Activated CD4-positive, alpha-beta T cell treated with anti-CD3 and anti-CD28 coated beads, Interleukin-2, amount 50 U/mL, for 24 hours (primary cell): ENCODE data around the gene PPRC1.
"Not testable (repeated sequence)": the region's sequence is repeated elsewhere in the genome, so short reads cannot be mapped to it uniquely, and the experiment has no call there.

Experiments used
- DNase-seq, 2 donors: peaks; one replicate each; pipeline ENCODE4 v3.0.0-alpha.2; 2020; ENCODE audit warnings: low read depth in 1 of 2, low spot score in 1 of 2

The PPRC1 gene

GRCh38 chr10:102188941-102189898 is 56.4 kb downstream of the PPRC1 start:
- DNase-seq, result not testable (repeated sequence)

- DNase-seq, result no peak
These were observed 59.1 kb downstream of the PPRC1 start for GRCh38 chr10:102191956-102192355.

GRCh38 chr10:102195296-102195870 is 62.5 kb downstream of the PPRC1 start:
- no peak for DNase-seq

- DNase-seq, result no peak
These were observed 64.1 kb downstream of the PPRC1 start for GRCh38 chr10:102196893-102197292.

- no peak for DNase-seq
These were observed 65.2 kb downstream of the PPRC1 start for GRCh38 chr10:102198027-102198426.
